Psoas muscle (tissue), 8 donors: ENCODE results near the gene LDLRAD4. TPM values are rescaled to one million over a fixed set of nuclear protein-coding genes. Genes with fewer than 3 reads are reported as not detected.

Experiments used
- ATAC-seq, 4 donors: fragments of 200-7000 bp; cut with Tn5 transposase; one replicate each; pipeline ENCODE4 v1.9.1; 2020; ENCODE audit warnings: moderate library complexity in 3 of 4, mild to moderate bottlenecking in 2 of 4
- DNase-seq, 2 donors: peaks; one replicate each; pipeline ENCODE4 v3.0.0-alpha.2; 2020
- H3K27ac ChIP-seq: fragments of 200-600 bp; one replicate; pipeline ENCODE4 v1.8.0; 2022
- H3K27me3 ChIP-seq, 3 donors: fragments of 200-600 bp in 1 of 3; one replicate each; pipeline versions ENCODE4 v1.6.1 to v1.8.0; 2013 to 2022; ENCODE audit warnings: low read length in 2 of 3, mild to moderate bottlenecking in 2 of 3, moderate library complexity in 1 of 3; ENCODE audit not compliant: insufficient read depth in 3 of 3
- H3K36me3 ChIP-seq, 2 donors: fragments of 200-600 bp in 1 of 2; one replicate each; pipeline versions ENCODE4 v1.6.1 to v1.8.0; 2013 to 2022; ENCODE audit warnings: low read depth in 1 of 2, mild to moderate bottlenecking in 1 of 2, moderate library complexity in 1 of 2; ENCODE audit not compliant: insufficient read depth in 1 of 2
- H3K4me1 ChIP-seq: fragments of 200-600 bp; one replicate; pipeline ENCODE4 v1.8.0; 2022
- H3K4me3 ChIP-seq: fragments of 200-600 bp; one replicate; pipeline ENCODE4 v1.8.0; 2022; ENCODE audit warnings: mild to moderate bottlenecking
- H3K9me3 ChIP-seq: fragments of 200-600 bp; one replicate; pipeline ENCODE4 v1.8.0; 2022
- CTCF ChIP-seq: fragments of 200-600 bp; IDR thresholded peaks from one replicate; pipeline ENCODE4 v1.8.0; 2022; ENCODE audit warnings: antibody characterized with exemption
- WGBS, 3 donors: extraction: QIAGEN DNeasy Blood & Tissue Kit; methylation state at CpG; one replicate each; pipeline versions ENCODE4 v1.1.6 to v1.1.7; 2013; 5-methylcytosine and 5-hydroxymethylcytosine counted together
- intact Hi-C, 2 donors: fragments of 100-400 bp; cut with DNase I; formaldehyde crosslinking; loops; one replicate each; pipeline versions ENCODE4 v1.11.0 to v1.14.2; 2022
- polyA plus RNA-seq, 3 donors: library from polyadenylated mRNA; stranded (reverse); fragments of 200-250 nt; gene quantifications; one replicate each; pipeline ENCODE4 v1.2.3, GENCODE V29; 2013
- total RNA-seq, 4 donors: library from RNA; stranded (reverse); fragmentation: NEBNext Ultra II Directional in 2 of 4; extraction: Animal tissue kit (Norgen Biotek cat#: 25700) in 2 of 4; gene quantifications; one replicate each; pipeline versions ENCODE4 v1.2.1 to v1.2.4, GENCODE V29; 2021 to 2023
- donor health status: healthy with polysubstance abuse.
- donor health status: DM: no; HTN: no; CAD: no; lungs with moderate emphysema.
- donor health status: Bipolar disorder and iron deficiency.
- donor health status: healthy.
- donor health status: DM: yes; HTN: yes; CAD: no.
- donor health status: DM: no; HTN: no; CAD: no.
- donor health status: DM: no; HTN: no; CAD: no.
- donor health status: DM: yes; HTN: yes; CAD: no.

LDLRAD4 gene
- total and polyA plus RNA-seq, 7 donors: 1.8 to 13.9 (median 3.8) TPM

- DNase-seq (no peak), ATAC-seq (peak in 3 of 4 donors; percentile 10 to 22 (median 21))
- WGBS, 3 donors: 68 to 76% (median 69%) methylated on average over 14 of the region's 14 CpGs
- H3K4me1 ChIP-seq: peaks cover 53% of the 10 kb centered on the region
- intact Hi-C loops: loop anchor here in 1 of 2 donors (5.0 to 10.0 kb wide), 3 partner anchors 45 to 237 kb away; partner anchors contain the start of gene LDLRAD4
- H3K27me3 ChIP-seq: no peaks in the 10 kb centered on the region
- H3K9me3 ChIP-seq: no peaks in the 10 kb centered on the region
- no peaks in the 10 kb centered on the region for H3K36me3 ChIP-seq
- no peak overlapping the region for H3K27ac ChIP-seq
- H3K4me3 ChIP-seq: no peak overlapping the region
- no peak for TF ChIP-seq CTCF
Measured at GRCh38 chr18:13451661-13452387, 233.3 kb downstream of the LDLRAD4 start.

DNA sequence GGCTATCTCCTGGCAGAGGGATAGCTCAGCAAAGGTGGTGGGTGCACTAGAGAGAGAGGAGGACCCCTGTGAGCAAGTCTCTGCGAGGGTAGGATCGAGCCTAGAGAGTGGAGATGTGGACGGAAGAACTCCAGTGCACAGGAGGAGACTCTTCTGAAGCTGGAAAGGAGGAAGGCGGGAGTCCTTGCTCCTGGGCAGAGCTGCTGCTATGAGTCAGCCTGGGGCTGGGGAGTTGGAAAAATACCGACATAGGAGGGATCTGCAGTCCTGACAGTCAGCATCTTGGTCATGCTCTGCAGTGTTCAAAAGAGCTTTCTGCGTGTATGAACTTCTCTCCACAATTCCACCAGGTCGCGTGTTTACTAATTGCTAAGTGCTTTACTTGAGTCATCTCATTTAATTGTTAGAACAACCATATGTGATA, 233.8 kb downstream of the LDLRAD4 start:
- no peaks in the 10 kb centered on the region for H3K36me3 ChIP-seq
- no peaks in the 10 kb centered on the region for H3K9me3 ChIP-seq
- ATAC-seq: peak; percentile 27 to 55 (median 32)
- no peak overlapping the region for H3K27ac ChIP-seq
- H3K4me1 ChIP-seq: peaks cover 47% of the 10 kb centered on the region
- intact Hi-C loops: loop anchor here in 1 of 2 donors (5.0 to 10.0 kb wide), 3 partner anchors 45 to 238 kb away; partner anchors contain the start of gene LDLRAD4
- peak; percentile 43 to 58 for DNase-seq
- TF ChIP-seq CTCF: no peak
- 70 to 78% (median 71%) methylated on average over 8 of the region's 8 CpGs for WGBS, 3 donors
- H3K4me3 ChIP-seq: no peak overlapping the region
- no peaks in the 10 kb centered on the region for H3K27me3 ChIP-seq

GRCh38 chr18:13452871-13453680, 234.5 kb downstream of the LDLRAD4 start:
- H3K27ac ChIP-seq: no peak overlapping the region
- H3K4me1 ChIP-seq: peaks cover 44% of the 10 kb centered on the region
- H3K36me3 ChIP-seq: no peaks in the 10 kb centered on the region
- H3K27me3 ChIP-seq: no peaks in the 10 kb centered on the region
- no peak overlapping the region for H3K4me3 ChIP-seq
- intact Hi-C loops: loop anchor here in 1 of 2 donors (5.0 to 10.0 kb wide), 3 partner anchors 44 to 238 kb away; partner anchors contain the start of gene LDLRAD4
- WGBS, 3 donors: 79 to 81% (median 80%) methylated on average over 21 of the region's 21 CpGs
- DNase-seq (no peak), ATAC-seq (no peak)
- no peaks in the 10 kb centered on the region for H3K9me3 ChIP-seq
- TF ChIP-seq CTCF: no peak

- Histone ChIP-seq H3K36me3 (no peaks in the 10 kb centered on the region), H3K27me3 (no peaks in the 10 kb centered on the region), H3K4me1 (peaks cover 39% of the 10 kb centered on the region), H3K4me3 (no peak overlapping the region), H3K9me3 (no peaks in the 10 kb centered on the region), H3K27ac (no peak overlapping the region)
- TF ChIP-seq CTCF: no peak
- DNase-seq (no peak), ATAC-seq (peak in 3 of 4 donors; percentile 48 to 79 (median 63))
- WGBS, 3 donors: 72 to 89% (median 75%) methylated on average over 18 of the region's 18 CpGs
- intact Hi-C loops: loop anchor here in 1 of 2 donors (5.0 to 10.0 kb wide), 3 partner anchors 44 to 239 kb away; partner anchors contain the start of gene LDLRAD4
Measured at GRCh38 chr18:13453714-13454113, 235.2 kb downstream of the LDLRAD4 start.
